Nucleus accumbens (tissue), 56 donors: ENCODE data around the gene CAMKK1.
A peak's percentile ranks its signal among the peaks of the same experiment; 100 is the strongest.

Experiments
- DNase-seq, 56 donors: peaks; one replicate each; lab custom pipeline; 2025; lab: John Stamatoyannopoulos, UW

CAMKK1 gene

GRCh38 chr17:3897731-3898130 is 4.9 kb upstream of the CAMKK1 start:
- DNase-seq, result no peak

GRCh38 chr17:3896968-3897235 is 4.0 kb upstream of the CAMKK1 start:
- DNase-seq, result no peak

- DNase-seq, result peak in 13 of 56 donors; percentile 17 to 40 (median 29)
These were observed 3.5 kb upstream of the CAMKK1 start for GRCh38 chr17:3896108-3896967.

- DNase-seq, result no peak
These were observed 2.5 kb upstream of the CAMKK1 start for GRCh38 chr17:3895354-3895753.

GRCh38 chr17:3894911-3895343 is 2.1 kb upstream of the CAMKK1 start:
- DNase-seq, result peak in 5 of 56 donors; percentile 12 to 34 (median 23)

GRCh38 chr17:3894188-3894587 is 1.3 kb upstream of the CAMKK1 start:
- DNase-seq, result no peak

GRCh38 chr17:3893720-3894116 is 865 bp upstream of the CAMKK1 start:
- DNase-seq, result no peak

- DNase-seq, result peak in 45 of 56 donors; percentile 15 to 86 (median 59)
These were observed 506 bp downstream of the CAMKK1 start for GRCh38 chr17:3892095-3892998.

GRCh38 chr17:3891626-3892094 is 1.2 kb downstream of the CAMKK1 start:
- no peak for DNase-seq

- peak in 1 of 56 donors; percentile 23 for DNase-seq
These were observed 2.0 kb downstream of the CAMKK1 start for GRCh38 chr17:3890878-3891219.

- peak in 17 of 56 donors; percentile 18 to 54 (median 34) for DNase-seq
These were observed 2.6 kb downstream of the CAMKK1 start for GRCh38 chr17:3890082-3890877.

GRCh38 chr17:3889325-3890012 is 3.4 kb downstream of the CAMKK1 start:
- no peak for DNase-seq

- peak in 1 of 56 donors; percentile 29 for DNase-seq
These were observed 4.3 kb downstream of the CAMKK1 start for GRCh38 chr17:3888343-3889171.

GRCh38 chr17:3887804-3888203 is 5.0 kb downstream of the CAMKK1 start:
- no peak for DNase-seq

GRCh38 chr17:3887394-3887793 is 5.5 kb downstream of the CAMKK1 start:
- DNase-seq, result no peak

- DNase-seq, result peak in 8 of 56 donors; percentile 5 to 49 (median 24)
These were observed 6.1 kb downstream of the CAMKK1 start for GRCh38 chr17:3886776-3887175.

GRCh38 chr17:3885970-3886369 is 6.9 kb downstream of the CAMKK1 start:
- peak in 1 of 56 donors; percentile 5 for DNase-seq

GRCh38 chr17:3885271-3885670 is 7.6 kb downstream of the CAMKK1 start:
- no peak for DNase-seq

- DNase-seq, result peak in 14 of 56 donors; percentile 7 to 55 (median 32)
These were observed 8.7 kb downstream of the CAMKK1 start for GRCh38 chr17:3884188-3884587.
